Uterus (tissue), 2 donors: ENCODE measurements around the gene MYBPC3.

Source experiments
- POLR2A ChIP-seq, 2 donors: fragments of 450-650 bp; IDR thresholded peaks; one replicate each; pipeline ENCODE4 v1.6.1; 2016; ENCODE audit warnings: antibody characterized with exemption in 2 of 2, mild to moderate bottlenecking in 1 of 2, moderate library complexity in 1 of 2
- TF ChIP-seq, protein P1 (sequence below), 4 experiments: fragments of 200-600 bp in 2 of 4; fragments of 450-650 bp in 2 of 4; sonication (generic) in 2 of 4; IDR thresholded peaks; one replicate each; pipeline ENCODE4 v1.5.1; 2016 to 2019; ENCODE audit warnings: antibody characterized with exemption in 4 of 4, mild to moderate bottlenecking in 2 of 4, moderate library complexity in 1 of 4

- TF ChIP-seq, protein P1, sequence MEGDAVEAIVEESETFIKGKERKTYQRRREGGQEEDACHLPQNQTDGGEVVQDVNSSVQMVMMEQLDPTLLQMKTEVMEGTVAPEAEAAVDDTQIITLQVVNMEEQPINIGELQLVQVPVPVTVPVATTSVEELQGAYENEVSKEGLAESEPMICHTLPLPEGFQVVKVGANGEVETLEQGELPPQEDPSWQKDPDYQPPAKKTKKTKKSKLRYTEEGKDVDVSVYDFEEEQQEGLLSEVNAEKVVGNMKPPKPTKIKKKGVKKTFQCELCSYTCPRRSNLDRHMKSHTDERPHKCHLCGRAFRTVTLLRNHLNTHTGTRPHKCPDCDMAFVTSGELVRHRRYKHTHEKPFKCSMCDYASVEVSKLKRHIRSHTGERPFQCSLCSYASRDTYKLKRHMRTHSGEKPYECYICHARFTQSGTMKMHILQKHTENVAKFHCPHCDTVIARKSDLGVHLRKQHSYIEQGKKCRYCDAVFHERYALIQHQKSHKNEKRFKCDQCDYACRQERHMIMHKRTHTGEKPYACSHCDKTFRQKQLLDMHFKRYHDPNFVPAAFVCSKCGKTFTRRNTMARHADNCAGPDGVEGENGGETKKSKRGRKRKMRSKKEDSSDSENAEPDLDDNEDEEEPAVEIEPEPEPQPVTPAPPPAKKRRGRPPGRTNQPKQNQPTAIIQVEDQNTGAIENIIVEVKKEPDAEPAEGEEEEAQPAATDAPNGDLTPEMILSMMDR (IDR thresholded peaks at IDR 0.05), result no peak
- TF ChIP-seq POLR2A (IDR thresholded peaks at IDR 0.05), result no peak
Observed at GRCh38 chr11:47356998-47357329, 4.5 kb upstream of the MYBPC3 start.
